Hindlimb muscle (tissue), 1 donor: Measurements from ENCODE around the gene DNM1L. TPM values are rescaled to one million over a fixed set of nuclear protein-coding genes. Genes with fewer than 3 reads are reported as not detected.
"Not testable (repeated sequence)": the region's sequence is repeated elsewhere in the genome, so short reads cannot be mapped to it uniquely, and the experiment has no call there.

Source experiments
- DNase-seq: peaks from one replicate; pipeline ENCODE4 v3.0.0-alpha.2; 2013
- polyA plus RNA-seq: library from polyadenylated mRNA; unstranded; fragments of 120-200 nt; gene quantifications from one replicate; pipeline ENCODE4 v1.2.1, GENCODE V29; 2013; ENCODE audit not compliant: insufficient read length

Gene DNM1L
- polyA plus RNA-seq, 1 donor = 68.0 TPM

DNA sequence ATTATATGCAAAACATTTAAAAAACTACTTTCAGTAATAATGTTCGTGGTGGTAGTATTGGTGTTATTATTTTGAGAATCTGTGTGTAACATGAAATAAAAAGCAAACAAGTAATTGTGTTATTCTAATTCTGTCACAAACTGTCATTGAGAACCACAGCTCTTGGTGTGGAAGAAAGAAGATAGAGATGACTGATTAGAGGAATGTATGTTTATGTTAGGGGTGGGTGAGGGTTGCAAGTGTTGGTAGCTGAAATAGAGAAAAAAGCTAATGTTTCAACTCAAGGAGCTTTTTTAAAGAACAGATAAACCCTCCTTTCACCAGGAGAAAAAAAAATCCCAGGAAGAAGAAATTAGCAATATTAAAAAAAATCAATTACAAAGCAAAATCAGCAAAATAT lies 18.3 kb downstream of the DNM1L start:
- DNase-seq = no peak

DNA sequence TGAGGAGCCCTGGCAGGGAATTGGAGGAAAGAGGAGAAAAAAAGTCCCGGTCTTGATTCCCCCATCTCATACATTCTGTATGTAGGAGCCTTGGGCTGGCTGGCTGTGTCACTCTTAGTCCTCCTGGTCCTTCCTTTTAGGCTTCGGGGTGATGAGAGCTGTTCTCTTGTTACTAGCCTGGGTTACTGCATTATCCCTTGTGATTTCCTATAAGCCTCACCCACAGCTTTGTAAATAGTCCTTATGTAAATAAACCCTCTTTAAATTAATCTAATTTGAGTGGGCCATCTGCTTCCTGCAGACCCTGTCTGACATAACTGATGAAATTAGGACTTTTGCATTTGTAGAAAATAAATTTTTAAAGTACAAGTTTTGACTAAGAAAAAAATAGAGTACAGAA lies 19.2 kb downstream of the DNM1L start:
- no peak for DNase-seq

DNA sequence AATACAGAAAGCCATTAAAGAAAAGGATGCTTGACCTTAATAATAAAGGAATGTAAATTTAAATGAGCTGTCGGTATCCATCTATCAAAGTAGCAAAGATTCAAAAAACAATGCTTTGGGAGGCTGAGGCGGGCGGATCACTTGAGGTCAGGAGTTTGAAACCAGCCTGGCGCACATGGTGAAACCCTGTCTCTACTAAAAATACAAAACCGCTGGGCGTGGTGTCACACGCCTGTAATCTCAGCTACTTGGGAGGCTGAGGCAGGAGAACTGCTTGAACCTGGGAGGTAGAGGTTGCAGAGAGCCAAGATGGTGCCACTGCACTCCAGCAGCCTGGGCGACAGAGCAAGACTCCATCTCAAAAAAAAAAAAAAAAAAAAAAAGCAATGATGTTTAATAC lies 20.3 kb downstream of the DNM1L start:
- DNase-seq = not testable (repeated sequence)

DNA sequence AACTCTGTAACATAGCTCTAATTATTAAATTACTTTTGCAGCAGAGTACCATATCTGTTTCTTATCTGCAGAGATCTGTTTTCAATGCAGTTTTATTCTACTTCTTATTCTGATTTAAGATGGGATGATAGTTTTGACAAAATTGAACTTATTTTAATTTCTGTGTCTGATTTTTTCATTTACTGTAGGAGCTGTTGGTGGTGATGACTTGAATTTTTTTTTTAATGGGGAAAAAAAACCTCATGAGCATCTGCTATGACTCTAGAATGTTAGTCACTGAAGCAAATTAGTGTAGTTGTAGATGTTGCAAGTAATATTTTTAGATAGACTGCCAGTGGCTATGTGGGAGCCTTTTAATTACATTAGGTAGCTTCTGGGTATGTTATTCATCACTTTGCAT lies 23.4 kb downstream of the DNM1L start:
- DNase-seq = no peak

DNA sequence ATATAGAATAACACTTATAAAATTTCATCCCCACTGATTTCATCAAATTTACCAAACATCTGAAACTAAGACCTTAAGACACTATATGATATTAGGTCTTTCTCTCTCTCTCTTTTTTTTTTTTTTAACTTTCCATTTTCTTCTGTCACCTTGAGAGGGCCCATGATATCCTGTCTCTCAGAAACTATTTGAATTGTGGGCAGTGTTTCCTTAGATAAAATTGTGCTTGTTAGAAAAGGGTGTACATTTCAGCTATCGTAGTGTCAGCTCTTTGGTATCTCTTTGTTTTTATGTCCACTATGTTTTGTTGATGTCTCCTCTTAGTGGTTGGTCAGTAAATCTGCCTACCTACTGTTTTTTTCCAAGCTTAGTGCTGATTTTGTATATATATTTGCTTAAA lies 23.8 kb downstream of the DNM1L start:
- DNase-seq = no peak

DNA sequence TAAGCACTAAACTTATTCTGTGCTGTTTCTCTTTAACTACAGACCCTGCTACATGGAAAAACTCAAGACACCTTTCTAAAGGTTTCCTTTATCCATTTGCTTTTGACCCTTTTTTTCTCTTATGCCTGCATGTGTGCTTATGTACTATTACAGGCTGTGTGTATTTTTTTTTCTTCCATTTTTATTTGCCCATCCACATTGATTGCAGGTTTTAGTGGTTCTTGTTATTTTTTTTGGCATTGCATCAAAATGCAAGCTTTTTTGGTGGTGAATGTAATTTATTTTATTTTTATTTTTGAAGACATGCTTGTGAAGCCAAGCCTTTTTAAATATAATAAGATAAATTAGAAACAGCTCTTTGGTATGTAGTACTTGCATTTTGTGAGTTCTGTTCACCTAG lies 26.7 kb downstream of the DNM1L start:
- no peak for DNase-seq

DNA sequence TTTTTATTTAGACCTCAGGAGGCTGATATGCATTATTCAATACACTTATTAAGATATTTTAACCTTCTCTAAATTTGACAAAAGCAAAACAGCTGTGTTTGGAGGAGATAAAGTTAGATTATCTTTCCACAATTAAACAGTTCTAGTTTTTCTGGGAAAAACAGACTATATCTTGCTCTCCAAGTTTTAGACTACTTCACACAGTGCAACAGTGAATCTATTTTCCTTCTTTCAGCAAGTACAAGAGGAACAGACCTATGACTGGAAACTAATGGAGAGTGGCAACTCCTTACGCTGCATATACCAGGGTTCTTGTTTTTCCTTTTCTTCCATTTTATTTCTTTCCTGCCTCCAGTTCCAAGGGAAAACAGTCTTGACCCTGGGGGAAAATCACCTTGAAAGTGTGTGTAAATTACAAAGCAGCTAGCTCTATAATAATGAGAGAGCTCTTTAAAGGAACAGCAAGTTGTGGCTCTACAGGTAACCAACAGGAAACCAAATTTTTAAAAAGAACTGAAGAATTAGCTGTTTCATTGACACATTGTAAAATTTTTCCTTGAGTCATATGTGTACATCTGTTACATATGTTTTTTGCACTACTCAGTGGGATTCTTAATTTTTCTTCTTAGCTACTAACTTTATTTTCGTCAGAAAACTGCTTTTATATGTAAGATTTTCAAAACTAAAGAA lies 27.4 kb downstream of the DNM1L start:
- no peak for DNase-seq

DNA sequence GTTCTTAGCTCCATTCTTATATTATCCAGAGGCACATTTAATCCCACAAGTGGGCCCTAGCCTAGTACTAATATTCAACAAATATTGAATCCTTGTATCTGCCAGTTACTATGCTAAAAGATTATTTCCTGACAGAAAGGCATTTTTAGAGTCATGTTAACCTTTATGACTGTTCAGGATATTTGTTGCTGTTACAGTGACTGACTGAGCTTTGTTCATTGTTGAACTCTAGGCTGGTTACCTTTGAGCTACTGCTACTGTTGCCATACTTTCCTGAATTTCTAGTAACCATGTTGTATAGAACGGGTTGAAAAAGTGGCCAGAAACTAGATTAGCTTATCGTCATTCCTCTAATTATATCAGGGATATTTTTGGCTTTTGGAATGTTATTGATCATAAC lies 29.8 kb downstream of the DNM1L start:
- DNase-seq = no peak

DNA sequence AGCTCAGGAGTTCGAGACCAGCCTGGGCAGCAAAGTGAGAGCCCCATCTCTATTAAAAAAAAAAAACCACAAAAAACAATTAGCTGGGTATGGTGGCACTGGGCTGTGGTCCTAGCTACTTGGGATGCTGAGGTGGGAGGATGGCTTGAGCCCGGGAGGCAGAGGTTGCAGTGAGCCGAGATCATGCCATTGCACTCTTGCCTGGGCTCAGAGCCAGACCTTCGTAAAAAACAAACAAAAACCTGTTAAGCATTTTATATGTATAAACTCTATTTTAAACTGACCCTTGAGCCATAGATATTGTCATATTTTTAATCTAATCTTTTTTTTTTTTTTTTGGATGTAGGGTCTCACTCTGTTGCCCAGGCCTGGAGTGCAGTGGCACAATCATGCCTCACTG lies 35.7 kb downstream of the DNM1L start:
- no peak for DNase-seq

DNA sequence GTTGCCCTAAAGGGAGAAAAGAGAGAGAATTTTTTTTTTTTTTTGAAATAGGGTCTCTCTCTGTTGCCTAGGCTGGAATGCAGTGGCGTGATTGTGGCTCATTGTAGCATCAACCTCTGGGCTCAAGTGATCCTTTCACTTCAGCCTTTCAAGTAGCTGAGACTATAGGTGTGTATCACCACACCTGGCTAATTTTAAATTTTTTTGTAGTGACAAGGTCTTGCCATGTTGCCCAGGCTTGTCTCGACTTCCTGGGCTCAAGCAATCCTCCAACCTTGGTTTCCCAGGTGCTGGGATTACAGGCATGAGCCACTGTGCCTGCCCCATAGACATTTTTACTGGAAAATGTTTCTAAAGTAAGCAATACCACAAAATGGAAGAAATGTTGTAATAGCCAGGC lies 39.8 kb downstream of the DNM1L start:
- DNase-seq = no peak

DNA sequence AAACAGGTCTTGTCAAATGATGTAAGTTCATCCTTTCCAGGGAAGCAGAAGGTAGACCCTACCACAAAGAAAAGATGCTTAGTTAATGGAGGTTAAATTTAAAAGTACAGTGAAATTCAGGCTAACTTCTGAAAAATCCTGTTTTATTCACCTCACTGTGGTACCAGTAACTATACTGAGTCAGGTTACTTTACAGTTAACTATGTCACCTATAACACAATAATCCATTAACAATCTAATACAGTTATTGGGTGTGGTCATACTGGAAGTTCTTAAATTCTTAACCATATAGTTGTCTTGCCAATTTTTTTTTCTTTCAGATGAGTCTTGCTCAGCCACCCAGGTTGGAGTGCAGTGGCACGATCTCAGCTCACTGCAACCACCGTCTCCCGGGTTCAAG lies 46.2 kb downstream of the DNM1L start:
- DNase-seq = not testable (repeated sequence)

DNA sequence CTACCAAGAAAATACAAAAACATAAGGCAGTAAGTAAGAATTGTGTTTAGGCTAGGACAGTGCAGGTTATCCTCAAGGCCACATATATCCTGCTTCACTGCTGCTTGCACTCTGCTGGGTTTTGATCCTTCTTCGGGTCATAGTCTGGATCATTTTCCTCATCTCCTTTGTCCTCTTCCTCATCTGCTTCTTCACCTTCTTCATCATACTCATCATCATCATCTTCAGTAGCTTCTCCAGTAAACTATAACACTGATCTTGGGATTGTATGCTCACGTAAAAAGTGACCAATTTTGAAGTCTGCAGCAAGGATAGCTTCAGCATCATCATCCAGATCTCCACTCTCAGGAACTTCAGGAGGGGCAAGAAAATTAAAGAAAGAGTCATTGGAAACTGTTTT lies 47.2 kb downstream of the DNM1L start:
- no peak for DNase-seq

DNA sequence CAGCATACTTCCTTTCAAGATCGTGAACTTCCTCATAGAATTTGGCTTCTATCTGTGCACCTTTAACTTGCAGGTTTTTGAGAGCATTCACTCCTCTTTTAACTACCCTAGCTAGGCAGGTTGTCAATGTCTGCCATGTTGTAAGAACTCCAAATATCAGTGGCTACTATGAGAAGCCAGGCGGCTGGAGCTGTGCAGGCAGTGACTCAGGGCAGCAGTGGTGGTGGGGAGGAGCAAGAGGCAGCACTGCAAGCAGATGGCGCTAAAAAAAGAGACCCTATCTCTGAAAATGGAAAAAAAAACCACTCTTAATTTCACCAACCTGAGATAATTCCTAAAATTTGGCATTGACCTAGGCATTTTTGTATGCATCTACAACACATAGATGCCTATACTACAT lies 48.1 kb downstream of the DNM1L start:
- no peak for DNase-seq

DNA sequence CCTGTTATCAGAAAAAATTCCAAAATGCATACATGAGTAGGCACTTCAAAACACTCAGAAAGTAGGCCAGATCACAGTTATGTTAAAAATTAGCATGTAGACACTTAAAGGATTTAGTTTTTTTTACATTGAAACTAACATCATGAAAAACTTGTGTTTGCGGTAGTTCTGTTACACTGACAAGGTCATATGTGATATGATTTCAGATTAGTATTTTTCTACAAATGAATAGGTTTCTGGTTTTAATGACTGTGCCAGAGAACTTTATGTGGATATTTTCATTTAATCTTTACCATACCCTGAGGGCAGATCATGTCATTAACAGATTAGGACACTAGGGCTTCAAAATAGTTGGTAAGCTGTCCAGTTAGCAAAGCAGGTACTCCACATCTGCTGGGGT lies 55.9 kb downstream of the DNM1L start:
- DNase-seq = no peak

DNA sequence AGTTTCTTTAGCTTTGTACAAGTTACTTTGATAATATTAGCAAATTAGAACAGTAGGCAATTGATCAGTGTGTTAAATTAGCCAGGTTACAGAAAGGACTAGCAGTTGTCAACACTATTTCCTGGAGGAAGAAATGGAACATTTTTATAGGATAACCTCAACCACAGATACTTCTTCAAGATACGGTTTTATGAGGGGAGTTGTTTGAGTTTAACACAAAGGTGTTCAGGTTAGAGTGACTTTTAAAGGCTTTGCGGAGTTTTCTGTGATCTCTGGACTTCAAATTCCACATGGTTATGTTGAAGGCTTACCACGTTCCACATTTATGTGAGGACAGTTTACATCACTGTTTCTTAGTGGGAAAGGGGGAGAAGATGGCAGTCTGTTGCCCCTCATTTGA lies 57.3 kb downstream of the DNM1L start:
- no peak for DNase-seq

DNA sequence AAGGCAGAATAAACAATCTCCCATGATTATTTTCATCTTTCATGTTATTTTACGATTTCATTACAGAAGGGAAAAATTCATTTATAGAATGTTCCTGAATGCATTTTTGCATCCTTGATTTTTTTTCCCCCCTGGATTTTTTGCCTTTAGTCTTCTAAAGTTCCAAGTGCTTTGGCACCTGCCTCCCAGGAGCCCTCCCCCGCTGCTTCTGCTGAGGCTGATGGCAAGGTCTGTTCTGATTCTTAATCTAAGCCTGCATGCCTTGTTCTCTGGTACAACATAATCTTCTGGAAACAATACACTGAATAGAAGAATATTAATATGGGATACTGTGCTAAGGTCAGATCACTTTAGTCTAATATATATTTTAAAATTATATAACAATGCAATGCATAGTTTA lies 58.6 kb downstream of the DNM1L start:
- no peak for DNase-seq

DNA sequence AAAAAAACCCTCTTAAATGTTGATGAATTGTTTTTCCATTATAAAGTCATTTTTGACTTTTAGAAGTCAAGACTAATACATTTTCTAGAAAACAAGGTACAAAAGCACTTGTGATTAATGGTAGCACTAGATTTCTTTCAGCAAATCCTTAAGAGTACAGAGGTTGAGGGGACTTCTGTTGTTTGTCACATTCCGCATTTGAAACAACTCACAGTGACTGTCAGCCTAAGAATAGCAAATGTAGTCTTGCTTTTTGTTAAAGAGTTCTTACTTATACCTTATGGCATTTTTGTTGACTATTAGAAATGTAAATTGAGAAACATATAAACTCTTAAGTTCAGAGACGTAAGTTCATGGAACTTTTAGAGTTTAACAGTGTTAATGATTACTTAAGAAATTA lies 60.2 kb downstream of the DNM1L start:
- no peak for DNase-seq

DNA sequence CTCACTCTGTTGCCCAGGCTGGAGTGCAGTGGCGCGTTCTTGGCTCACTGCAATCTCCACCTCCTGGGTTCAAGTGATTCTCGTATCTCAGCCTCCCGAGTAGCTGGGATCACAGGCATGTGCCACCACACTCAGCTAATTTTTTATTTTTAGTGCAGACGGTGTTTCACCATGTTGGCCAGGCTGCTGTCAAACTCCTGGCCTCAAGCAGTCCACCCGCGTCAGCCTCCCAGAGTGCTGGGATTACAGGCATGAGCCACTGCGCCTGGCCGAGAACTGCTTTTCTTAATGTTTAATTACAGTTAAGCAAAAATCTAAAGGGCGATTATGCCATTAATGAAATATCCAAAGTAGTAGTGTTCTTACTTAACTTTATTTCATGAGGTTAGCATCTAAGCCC lies 63.0 kb downstream of the DNM1L start:
- no peak for DNase-seq

DNA sequence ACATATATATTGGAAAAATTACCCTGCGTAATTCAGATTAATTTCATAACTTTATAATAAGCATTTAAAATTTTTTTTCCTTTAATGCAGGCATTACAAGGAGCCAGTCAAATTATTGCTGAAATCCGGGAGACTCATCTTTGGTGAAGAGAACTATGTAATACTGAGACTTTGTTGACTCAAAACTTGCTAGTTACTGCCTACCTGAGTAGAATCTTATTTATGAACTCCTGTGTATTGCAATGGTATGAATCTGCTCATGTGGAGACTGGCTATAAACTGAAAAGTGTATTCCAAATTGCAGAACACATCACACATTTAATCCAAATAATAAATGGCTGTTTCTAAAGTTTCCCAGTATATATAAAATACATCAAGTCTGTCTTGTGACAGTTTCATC lies 64.2 kb downstream of the DNM1L start:
- no peak for DNase-seq

DNA sequence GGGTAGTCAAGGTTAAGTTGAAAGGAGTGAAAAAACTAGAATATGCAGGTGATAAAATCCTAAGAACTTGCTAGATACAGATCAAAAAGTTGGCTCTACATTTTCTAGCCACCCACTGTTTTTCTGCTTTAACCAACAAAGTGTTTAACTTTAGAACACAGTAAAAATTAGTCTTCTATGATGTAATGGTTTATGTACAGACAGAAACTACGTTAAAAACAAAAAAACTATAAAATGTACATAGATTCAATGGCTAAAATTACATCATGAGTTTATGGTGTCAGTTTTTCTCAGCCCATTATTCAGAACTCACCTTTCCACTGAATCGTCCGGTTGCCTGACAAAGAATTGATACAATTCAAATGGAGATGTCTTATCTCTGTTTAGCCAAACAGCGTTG lies 74.5 kb downstream of the DNM1L start:
- DNase-seq = no peak

DNA sequence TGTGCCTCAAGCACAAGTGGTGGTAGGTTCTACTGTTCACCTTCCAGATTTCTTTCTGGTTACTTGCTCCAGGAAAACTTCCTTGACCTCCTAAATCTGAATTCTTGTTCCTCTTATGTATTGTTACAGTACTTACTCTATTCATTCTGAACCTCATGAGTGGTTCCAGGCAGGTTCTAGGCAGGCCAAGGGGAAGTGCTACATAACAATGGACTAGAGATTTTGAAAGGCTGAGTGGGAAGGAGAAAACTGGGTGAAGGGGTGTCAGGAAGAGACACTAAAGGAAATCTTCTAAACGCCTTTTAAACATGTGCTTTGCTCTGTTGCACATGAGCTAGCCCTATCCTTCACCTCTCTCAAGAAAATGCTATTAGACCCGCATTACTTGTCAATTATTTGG lies 75.0 kb downstream of the DNM1L start:
- DNase-seq = no peak

DNA sequence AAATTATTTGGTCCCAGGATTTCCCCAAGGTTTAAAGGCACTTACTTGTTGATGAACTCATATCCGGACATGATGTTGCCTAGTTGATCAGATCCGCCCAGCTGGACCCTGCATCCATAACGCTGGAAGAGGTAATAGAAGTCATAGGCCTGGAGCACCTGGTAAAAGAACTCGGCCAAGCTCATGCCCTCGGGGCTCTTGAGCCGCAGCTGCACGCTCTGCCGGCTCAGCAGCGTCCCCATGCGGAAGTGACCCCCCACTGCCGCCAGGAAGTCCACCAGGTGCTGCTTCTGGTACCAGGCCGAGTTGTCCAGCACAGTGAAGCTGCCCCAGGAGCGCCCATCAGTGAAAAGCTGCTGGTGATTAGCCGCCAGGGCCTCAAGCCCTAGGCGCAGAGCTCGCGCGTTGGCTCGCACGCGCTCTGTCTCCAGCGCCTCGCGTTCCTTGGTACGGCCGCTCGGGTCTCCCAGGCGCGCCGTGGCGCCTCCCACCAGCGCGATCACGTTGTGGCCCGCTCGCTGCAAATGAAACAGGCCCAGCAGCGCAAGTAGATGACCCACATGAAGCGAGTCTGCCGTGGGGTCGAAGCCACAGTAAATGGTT lies 76.1 kb downstream of the DNM1L start:
- DNase-seq = peak; percentile 75

DNA sequence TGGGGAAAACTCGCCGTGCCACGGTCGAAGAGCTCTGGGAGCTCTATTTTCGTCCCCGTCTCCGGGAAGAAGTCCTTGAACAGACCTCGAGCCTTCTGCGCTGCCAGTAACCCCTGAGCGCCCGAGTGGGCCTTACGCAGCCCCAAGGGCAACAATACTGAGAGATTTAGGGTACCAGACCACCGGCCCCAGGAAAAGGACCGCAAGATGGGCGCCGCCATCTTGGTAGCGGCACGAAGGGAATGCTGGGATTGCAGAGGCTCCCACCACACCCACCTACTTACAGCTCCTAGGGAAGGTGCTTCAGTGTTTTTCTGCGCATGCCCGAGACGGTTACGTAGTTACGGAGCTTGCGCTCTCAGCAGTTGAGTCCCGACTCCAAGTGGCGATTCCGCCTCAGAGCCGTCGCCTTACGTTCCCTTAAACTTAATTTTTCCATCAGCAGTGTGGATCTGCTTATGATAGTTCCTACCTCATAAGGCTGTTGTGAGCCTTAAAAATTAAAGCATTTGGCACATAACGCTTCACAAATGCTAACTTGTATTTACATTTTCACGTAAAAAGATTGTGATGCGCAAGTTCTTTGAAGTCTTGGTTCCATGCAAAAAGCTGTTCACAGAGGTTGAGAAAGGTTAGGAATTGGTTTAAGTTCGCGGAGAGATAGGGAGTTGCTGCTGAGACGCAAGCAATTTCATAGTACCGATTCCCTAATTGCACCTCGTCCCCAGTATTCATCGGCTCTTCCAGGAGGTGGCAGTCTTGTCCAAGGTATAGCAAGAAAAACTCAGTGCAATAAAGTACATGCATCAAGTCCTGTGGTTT lies 76.8 kb downstream of the DNM1L start, which contains the start of gene YARS2:
TSS of gene YARS2 (minus strand) at position 244 of the 822 bp plus-strand sequence. CDS start at position 221, 23 bp downstream.
- peak; percentile 97 for DNase-seq
